Skeletal muscle satellite cell (primary cell): Measurements from ENCODE around the gene RNF175. TPM values are rescaled to one million over a fixed set of nuclear protein-coding genes. Genes with fewer than 3 reads are reported as not detected.

Source experiments
- H3K27me3 ChIP-seq: 2 replicates; pipeline ENCODE4 v1.7.0; 2013; ENCODE audit warnings: low read length; ENCODE audit not compliant: control insufficient read depth, insufficient read depth
- H3K36me3 ChIP-seq: 2 replicates; pipeline ENCODE4 v1.7.0; 2013; ENCODE audit warnings: mild to moderate bottlenecking, control low read depth, low read length; ENCODE audit not compliant: insufficient read depth
- H3K4me1 ChIP-seq: 2 replicates; pipeline ENCODE4 v1.7.0; 2013; ENCODE audit warnings: low read length; ENCODE audit not compliant: control insufficient read depth, insufficient read depth
- H3K4me2 ChIP-seq: 2 replicates; pipeline ENCODE4 v1.7.0; 2013; ENCODE audit warnings: mild to moderate bottlenecking, low read length
- H3K4me3 ChIP-seq: 2 replicates; pipeline ENCODE4 v1.7.0; 2013; ENCODE audit warnings: low read length
- H3K9ac ChIP-seq: 2 replicates; pipeline ENCODE4 v1.7.0; 2013; ENCODE audit warnings: mild to moderate bottlenecking, low read depth, low read length, moderate library complexity
- H3K9me3 ChIP-seq: replicated peaks from 2 replicates; pipeline ENCODE4 v1.7.0; 2013; ENCODE audit warnings: mild to moderate bottlenecking, control low read depth, low read length
- total RNA-seq: library from RNA; depleted of rRNA; stranded (reverse); fragments of >200 nt; gene quantifications from 2 replicates; pipeline ENCODE4 v1.2.3, GENCODE V29; 2012; rRNA removed

Gene RNF175
- total RNA-seq = 0.44 and 0.51 TPM in 2 replicates

DNA sequence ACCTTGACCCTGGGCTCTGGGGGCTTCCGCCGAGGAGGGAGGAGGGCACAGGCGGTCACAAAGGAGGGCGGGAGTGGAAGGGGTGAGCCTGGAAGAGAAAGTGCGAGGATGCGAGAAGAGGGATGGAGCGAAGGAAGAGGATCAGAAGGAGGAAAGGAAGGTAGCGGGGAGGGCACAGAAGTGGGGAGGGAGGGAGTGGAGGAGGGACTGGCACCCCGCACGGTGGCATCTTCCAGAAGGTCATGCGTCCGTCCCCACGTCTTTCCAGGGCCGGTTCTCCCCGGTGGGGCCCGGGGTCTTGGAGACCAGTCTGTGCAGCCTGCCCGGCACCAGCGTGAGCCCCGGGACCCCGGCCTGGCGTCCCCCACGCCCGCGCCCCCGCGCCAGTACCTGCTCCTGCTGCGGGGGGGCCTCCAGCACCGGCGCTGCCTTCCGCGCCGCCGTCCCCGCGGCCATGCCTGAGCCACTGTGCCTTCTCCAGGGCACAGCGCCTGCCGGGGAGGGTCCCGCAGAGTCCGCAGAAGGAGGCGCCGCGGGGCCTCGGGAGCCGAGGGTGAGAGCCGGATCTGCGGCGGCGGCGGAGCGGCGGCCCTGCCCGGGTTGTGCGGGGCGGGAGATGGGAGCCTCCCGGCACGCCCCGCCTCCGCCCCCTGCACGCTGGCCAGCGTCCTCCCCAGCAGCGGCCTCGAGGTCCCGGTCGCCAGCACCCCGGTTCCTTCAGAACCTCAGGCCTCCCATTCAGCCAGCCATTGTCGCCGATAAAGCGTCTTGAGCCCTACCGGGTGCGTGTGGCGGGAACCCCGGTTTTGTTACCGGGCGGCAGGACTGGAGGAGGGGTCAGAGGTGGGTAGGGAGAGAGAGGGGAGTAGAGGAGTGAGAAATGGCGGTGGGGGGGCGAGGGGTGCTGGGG is at the start of gene RNF175:
Gene RNF175 (minus strand): TSS at position 618 of the 910 bp plus-strand sequence. CDS start 162 bp downstream, at position 456.
- H3K9me3 ChIP-seq = no peaks in the 10 kb centered on the region
- H3K4me1 ChIP-seq = peaks cover 4% of the 10 kb centered on the region
- H3K4me3 ChIP-seq = peak within 1 kb of the TSS; percentile 67
- H3K27me3 ChIP-seq = peaks cover 64% of the 10 kb centered on the region
- peak within 1 kb of the TSS; percentile 90 for H3K4me2 ChIP-seq
- no peaks in the 10 kb centered on the region for H3K36me3 ChIP-seq
- no peak within 1 kb of the TSS for H3K9ac ChIP-seq

GRCh38 chr4:153809307-153809706 is 49.5 kb upstream of the RNF175 start:
- Histone ChIP-seq H3K4me3 (no peak overlapping the region), H3K27me3 (no peaks in the 10 kb centered on the region), H3K9me3 (no peaks in the 10 kb centered on the region), H3K9ac (no peak overlapping the region), H3K4me2 (no peak overlapping the region), H3K36me3 (no peaks in the 10 kb centered on the region), H3K4me1 (no peaks in the 10 kb centered on the region)

DNA sequence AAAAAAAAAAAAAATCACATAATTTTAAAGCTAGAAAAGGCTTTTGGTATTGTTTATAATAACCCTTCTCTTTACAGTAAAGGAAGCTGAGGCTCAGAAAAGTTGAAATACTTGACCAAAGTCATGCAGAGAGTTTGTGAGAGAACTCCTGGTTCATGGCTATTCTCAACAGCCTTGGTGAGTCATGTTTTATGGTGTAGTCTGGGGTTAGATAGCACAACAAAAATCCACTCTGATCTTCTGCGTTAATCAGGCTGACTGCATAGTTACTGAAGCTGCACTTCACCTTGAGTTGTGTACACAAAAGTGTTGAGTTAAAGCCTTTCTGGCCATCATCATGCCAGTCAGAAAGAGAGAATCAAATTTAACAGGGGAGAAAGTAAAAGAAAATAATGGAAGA is 48.4 kb upstream of the RNF175 start:
- Histone ChIP-seq H3K4me2 (no peak overlapping the region), H3K4me1 (no peaks in the 10 kb centered on the region), H3K4me3 (no peak overlapping the region), H3K9ac (no peak overlapping the region), H3K27me3 (no peaks in the 10 kb centered on the region), H3K36me3 (no peaks in the 10 kb centered on the region), H3K9me3 (no peaks in the 10 kb centered on the region)

GRCh38 chr4:153806073-153806472 is 46.2 kb upstream of the RNF175 start:
- Histone ChIP-seq H3K9ac (no peak overlapping the region), H3K27me3 (no peaks in the 10 kb centered on the region), H3K4me1 (no peaks in the 10 kb centered on the region), H3K4me3 (no peak overlapping the region), H3K9me3 (no peaks in the 10 kb centered on the region), H3K36me3 (no peaks in the 10 kb centered on the region), H3K4me2 (no peak overlapping the region)

DNA sequence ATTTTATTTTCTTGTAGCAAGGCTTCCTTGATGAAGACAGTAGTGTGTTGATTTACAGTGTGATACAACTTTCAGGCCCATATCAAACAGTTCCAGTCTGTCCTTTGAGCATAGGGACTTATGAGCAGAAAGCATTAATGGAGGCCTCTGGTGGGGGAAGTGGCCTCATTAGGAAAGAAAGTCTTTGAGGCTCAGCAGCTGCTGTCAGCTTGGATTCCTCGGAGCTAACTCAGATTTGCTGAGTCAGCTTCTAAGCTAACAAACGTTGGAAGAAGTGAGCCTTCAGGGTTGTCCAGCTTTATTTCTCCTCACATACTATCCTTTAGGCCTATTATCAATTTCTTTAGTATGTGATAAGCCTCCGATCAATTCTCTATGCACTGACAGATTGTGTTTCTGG is 44.9 kb upstream of the RNF175 start:
- Histone ChIP-seq H3K4me2 (no peak overlapping the region), H3K36me3 (no peaks in the 10 kb centered on the region), H3K9me3 (no peaks in the 10 kb centered on the region), H3K27me3 (peaks cover 3% of the 10 kb centered on the region), H3K4me3 (no peak overlapping the region), H3K4me1 (no peaks in the 10 kb centered on the region), H3K9ac (no peak overlapping the region)

- no peak overlapping the region for H3K9ac ChIP-seq
- no peaks in the 10 kb centered on the region for H3K36me3 ChIP-seq
- no peaks in the 10 kb centered on the region for H3K4me1 ChIP-seq
- H3K27me3 ChIP-seq = peaks cover 33% of the 10 kb centered on the region
- no peaks in the 10 kb centered on the region for H3K9me3 ChIP-seq
- H3K4me3 ChIP-seq = no peak overlapping the region
- H3K4me2 ChIP-seq = no peak overlapping the region
Measured at GRCh38 chr4:153799694-153800074, 39.9 kb upstream of the RNF175 start.

- Histone ChIP-seq H3K9me3 (no peaks in the 10 kb centered on the region), H3K4me3 (no peak overlapping the region), H3K27me3 (peaks cover 39% of the 10 kb centered on the region), H3K36me3 (no peaks in the 10 kb centered on the region), H3K4me2 (no peak overlapping the region), H3K4me1 (no peaks in the 10 kb centered on the region), H3K9ac (no peak overlapping the region)
Measured at GRCh38 chr4:153798901-153799693, 39.3 kb upstream of the RNF175 start.

- Histone ChIP-seq H3K4me2 (no peak overlapping the region), H3K9me3 (no peaks in the 10 kb centered on the region), H3K4me1 (no peaks in the 10 kb centered on the region), H3K4me3 (no peak overlapping the region), H3K36me3 (no peaks in the 10 kb centered on the region), H3K27me3 (peaks cover 46% of the 10 kb centered on the region), H3K9ac (no peak overlapping the region)
Measured at GRCh38 chr4:153798420-153798819, 38.6 kb upstream of the RNF175 start.

DNA sequence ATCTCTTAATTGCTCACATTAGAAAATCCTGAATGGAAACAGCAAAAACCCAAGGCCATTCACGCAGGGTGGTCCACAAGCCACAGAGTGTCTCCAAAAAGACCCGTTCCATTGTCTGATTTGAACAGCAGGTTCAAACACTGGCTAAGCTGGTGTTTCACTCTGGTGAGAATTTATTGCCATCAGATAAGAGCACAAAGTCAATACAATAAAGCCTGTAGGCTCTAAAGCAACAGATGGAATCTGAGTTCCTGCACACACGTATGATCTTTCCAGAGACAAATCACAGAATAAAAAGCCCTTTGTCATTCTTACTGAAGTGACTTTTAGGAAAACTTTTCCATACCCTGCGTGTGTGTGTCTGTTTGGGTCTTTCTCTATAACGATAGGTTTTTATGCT is 34.2 kb upstream of the RNF175 start:
- Histone ChIP-seq H3K9ac (no peak overlapping the region), H3K27me3 (peaks cover 82% of the 10 kb centered on the region), H3K4me1 (peaks cover 14% of the 10 kb centered on the region), H3K4me2 (no peak overlapping the region), H3K9me3 (no peaks in the 10 kb centered on the region), H3K36me3 (no peaks in the 10 kb centered on the region), H3K4me3 (no peak overlapping the region)

GRCh38 chr4:153792618-153793247 is 32.9 kb upstream of the RNF175 start:
- Histone ChIP-seq H3K9ac (no peak overlapping the region), H3K27me3 (peaks cover 84% of the 10 kb centered on the region), H3K4me1 (peaks cover 18% of the 10 kb centered on the region), H3K36me3 (no peaks in the 10 kb centered on the region), H3K4me2 (peak overlapping the region; percentile 61), H3K9me3 (no peaks in the 10 kb centered on the region), H3K4me3 (peak overlapping the region; percentile 49)
